Activated T-cell treated with anti-CD3 and anti-CD28 coated beads, Interleukin-2, amount 50 U/mL, for 1 hour (primary cell): ENCODE data around the gene SCN9A.
"Not testable (repeated sequence)": the region's sequence is repeated elsewhere in the genome, so short reads cannot be mapped to it uniquely, and the experiment has no call there.

Source experiments
- DNase-seq: peaks from one replicate; pipeline ENCODE4 v3.0.0-alpha.2; 2020

Gene SCN9A

GRCh38 chr2:166238176-166238575 lies 137.6 kb downstream of the SCN9A start:
- DNase-seq: no peak

- DNase-seq: no peak
Measured at GRCh38 chr2:166234112-166234846, 141.5 kb downstream of the SCN9A start.

- DNase-seq: no peak
Measured at GRCh38 chr2:166233244-166233643, 142.5 kb downstream of the SCN9A start.

DNA sequence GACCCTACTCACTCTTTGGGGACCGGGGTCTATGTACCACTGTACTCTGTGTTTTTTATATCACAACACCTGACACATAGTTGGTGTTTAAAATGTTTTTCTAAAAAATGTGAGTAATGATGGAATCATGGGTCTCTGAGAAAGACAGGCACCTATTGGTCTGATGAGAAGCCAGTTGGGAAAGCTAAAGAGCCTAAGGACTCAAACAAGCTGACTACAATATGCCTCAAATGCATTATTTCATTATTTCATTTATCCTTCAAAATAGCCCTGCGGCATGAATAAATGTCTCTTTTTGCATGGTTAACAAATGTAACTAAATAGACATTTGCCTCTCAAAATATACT lies 145.0 kb downstream of the SCN9A start:
- no peak for DNase-seq

GRCh38 chr2:166230024-166230723 lies 145.6 kb downstream of the SCN9A start:
- no peak for DNase-seq

DNA sequence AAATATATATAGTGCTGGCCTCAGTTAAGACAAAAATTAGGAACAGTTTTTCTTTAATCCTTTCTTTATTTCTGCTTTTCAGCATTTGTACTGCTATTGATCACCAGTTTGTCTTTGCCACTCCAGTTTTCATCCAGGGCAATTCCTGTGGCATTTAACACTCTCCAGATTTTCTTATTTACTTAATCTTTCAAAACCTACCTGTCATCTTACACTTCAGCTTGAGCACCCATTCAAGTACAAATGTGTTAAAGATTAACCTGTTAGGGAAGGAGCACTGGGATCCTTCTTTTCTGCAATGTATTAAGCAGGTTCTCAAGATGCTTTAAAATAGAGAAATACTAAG lies 146.1 kb downstream of the SCN9A start:
- no peak for DNase-seq

GRCh38 chr2:166224197-166224596 lies 151.5 kb downstream of the SCN9A start:
- no peak for DNase-seq

GRCh38 chr2:166223298-166223697 lies 152.4 kb downstream of the SCN9A start:
- DNase-seq: no peak

GRCh38 chr2:166211079-166211478 lies 164.7 kb downstream of the SCN9A start:
- no peak for DNase-seq

DNA sequence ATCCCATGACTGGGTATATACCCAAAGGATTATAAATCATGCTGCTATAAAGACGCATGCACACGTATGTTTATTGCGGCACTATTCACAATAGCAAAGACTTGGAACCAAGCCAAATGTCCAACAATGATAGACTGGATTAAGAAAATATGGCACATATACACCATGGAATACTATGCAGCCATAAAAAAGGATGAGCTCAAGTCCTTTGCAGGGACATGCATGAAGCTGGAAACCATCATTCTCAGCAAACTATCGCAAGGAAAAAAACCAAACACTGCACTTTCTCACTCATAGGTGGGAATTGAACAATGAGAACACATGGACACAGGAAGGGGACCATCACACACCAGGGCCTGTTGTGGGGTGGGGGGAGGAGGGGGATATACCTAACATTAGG lies 165.8 kb downstream of the SCN9A start:
- not testable (repeated sequence) for DNase-seq

GRCh38 chr2:166209367-166209766 lies 166.4 kb downstream of the SCN9A start:
- DNase-seq: not testable (repeated sequence)

- not testable (repeated sequence) for DNase-seq
Measured at GRCh38 chr2:166206153-166206552, 169.6 kb downstream of the SCN9A start.

GRCh38 chr2:166202778-166203177 lies 173.0 kb downstream of the SCN9A start:
- DNase-seq: no peak

- DNase-seq: no peak
Measured at GRCh38 chr2:166197446-166197845, 178.3 kb downstream of the SCN9A start.

- no peak for DNase-seq
Measured at GRCh38 chr2:166193407-166193806, 182.3 kb downstream of the SCN9A start.

DNA sequence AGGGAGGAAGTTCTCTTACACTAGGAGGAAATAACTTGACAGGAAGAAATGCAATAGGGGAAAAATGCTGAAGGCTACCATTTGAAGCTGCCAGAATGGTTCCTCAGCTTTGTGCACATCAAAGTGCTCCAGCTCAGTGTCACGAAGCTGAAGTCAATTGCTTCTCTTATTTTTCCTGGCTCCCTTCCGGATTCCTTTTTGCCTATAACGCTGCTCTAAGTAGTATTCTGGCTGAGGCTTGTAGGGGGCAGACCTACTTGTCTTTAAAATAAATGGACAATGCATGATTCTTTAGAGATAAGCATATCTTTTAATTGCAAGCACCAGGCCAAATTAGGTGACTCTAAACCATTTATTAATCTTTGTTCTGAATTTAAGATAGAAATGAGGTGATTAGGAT lies 187.7 kb downstream of the SCN9A start:
- no peak for DNase-seq

- no peak for DNase-seq
Measured at GRCh38 chr2:166184789-166185188, 191.0 kb downstream of the SCN9A start.

GRCh38 chr2:166181813-166182154 lies 194.0 kb downstream of the SCN9A start:
- DNase-seq: no peak

DNA sequence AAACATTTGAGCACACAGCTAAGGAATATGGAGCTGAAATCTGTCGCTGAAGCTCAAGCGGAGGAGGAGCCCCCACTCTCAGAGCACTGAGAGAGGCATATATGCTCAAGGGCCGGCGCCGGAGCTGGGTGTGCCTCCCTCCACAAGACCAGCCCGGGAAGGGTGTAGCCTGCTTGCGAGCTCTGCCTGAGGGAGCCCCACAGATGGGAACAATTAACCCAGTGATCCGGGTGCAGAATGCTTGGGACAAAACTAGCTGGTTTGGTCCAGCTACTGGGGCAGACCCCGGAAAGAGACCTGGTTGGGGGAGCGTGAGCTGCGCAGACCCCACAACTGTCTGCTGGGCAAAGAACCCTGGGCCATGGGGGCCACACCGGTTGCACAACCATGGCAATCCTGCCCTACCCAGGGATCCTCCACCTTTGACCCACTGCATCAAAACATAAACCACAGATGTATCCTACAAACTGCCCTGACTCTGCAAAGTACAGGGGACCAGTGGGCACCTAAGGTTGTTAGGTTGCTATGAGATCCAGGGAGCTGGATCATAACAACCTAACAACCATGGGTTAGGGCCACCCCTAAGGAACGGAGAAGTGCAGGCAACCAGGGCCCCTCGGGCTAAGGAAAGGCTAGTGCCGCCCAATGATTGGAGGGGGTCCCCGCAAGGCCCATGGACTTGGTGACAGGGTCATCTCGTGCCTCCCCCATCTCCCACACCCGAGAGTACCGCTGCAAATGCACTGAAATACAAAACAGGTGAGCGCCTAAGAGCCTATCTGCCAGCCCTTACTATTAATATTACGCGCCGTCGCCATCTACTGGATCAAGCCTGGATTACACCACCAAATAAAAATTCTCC lies 194.6 kb downstream of the SCN9A start:
- DNase-seq: no peak

GRCh38 chr2:166179201-166179600 lies 196.5 kb downstream of the SCN9A start:
- DNase-seq: no peak

DNA sequence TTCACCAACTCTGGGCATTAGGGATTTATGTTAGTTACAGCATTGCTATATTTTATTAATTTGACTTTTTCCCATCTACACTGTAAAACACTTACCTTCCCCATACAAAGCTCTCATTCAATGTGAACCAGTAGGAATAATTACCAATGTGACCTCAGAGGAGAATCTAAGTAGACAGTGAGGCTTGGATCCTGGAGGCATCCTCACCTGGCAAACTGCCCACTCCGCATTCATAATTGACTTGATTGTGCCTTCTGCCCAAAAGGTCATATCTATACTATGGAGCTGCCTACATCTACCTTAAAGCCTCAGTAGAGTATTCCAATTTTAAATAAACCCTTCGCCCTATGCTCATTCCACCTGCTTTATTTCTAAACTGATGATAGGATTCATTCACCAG lies 202.5 kb downstream of the SCN9A start:
- DNase-seq: no peak

- no peak for DNase-seq
Measured at GRCh38 chr2:166171216-166171615, 204.5 kb downstream of the SCN9A start.

- DNase-seq: no peak
Measured at GRCh38 chr2:166170356-166170755, 205.4 kb downstream of the SCN9A start.

DNA sequence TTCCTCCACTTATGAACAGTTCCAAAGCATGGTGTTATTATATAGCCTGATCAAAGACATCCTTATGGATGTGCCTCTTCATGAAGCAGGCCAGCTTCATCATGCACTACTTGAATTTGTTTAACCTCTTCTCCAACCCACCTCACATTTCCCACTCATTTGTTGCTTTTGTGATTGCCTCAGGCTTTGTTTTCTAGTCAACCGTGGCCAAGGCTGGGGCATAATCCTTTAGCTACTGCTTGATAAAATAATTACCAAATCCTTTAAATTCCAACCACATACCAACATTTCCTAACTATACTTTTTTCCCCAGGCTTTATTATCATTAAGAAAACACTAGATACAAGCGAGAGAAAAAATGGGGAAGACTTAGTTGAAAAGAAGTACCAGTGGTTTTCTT lies 208.3 kb downstream of the SCN9A start:
- no peak for DNase-seq
